ENCODE data around the gene HACD2.
A peak's percentile ranks its signal among the peaks of the same experiment; 100 is the strongest.

HACD2 gene

DNA sequence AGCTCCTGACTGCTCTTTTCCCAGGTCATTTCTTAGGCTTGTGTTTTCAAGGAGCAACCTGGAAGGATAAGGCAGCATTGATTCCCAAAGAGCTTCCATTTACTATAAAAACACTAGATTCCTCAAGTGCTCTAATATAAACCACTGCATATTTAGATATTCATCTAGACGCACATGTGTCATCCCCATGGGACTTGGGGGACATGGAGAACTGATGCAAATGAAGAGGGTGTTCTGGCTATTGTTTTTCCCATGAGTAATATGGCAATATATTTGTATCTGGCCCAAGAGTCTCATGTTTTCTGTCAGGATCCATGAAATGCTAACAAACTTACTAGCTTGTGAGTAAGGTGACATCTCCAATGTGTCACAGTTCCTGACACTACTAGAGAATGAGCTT is 31.3 kb downstream of the HACD2 start:
- Histone ChIP-seq H3K4me1 (peaks cover 5% of the 10 kb centered on the region; the same call in 1 of the 2 replicates), H3K4me2 (0 out of 2 replicates have a peak overlapping the region, but pooled peaks have one; percentile 1), H3K27me3 (no peaks in the 10 kb centered on the region), H3K9ac (no peak overlapping the region), H3K27ac (no peak overlapping the region), H4K20me1 (no peaks in the 10 kb centered on the region; the same call in 1 of the 2 replicates), H3K4me3 (no peak overlapping the region), H3K9me3 (peaks cover 20% of the 10 kb centered on the region; the same call in 1 of the 2 replicates), H3K36me3 (peaks cover 35% of the 10 kb centered on the region)
- no peak for TF ChIP-seq Cebpa-rat (IDR thresholded peaks at IDR 0.05)

DNA sequence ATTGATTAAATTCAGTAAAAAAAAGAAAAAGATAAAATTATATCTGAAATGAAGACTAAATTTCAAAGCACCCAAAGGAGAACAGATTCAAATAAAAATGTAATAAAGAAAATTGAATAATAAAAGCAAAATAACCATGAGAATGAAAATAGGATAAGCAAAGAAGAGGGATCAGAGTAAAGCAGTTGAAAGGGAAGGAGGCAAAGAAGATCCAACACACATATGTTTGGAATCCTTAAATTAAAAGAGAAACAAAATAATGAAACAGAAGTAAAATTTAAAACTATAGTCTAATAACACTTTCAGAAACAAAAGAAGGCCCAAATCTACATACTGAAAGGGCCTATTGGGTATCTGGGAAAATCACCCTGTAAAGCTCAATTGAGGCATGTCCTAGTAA is 32.1 kb downstream of the HACD2 start:
- no peak for TF ChIP-seq Cebpa-rat (IDR thresholded peaks at IDR 0.05)
- H3K4me3 ChIP-seq = no peak overlapping the region
- no peaks in the 10 kb centered on the region for H3K27me3 ChIP-seq
- no peak overlapping the region for H3K27ac ChIP-seq
- no peak overlapping the region for H3K9ac ChIP-seq
- peaks cover 20% of the 10 kb centered on the region; the same call in 1 of the 2 replicates for H3K9me3 ChIP-seq
- no peak overlapping the region for H3K4me2 ChIP-seq
- H3K36me3 ChIP-seq = peaks cover 35% of the 10 kb centered on the region
- no peaks in the 10 kb centered on the region for H4K20me1 ChIP-seq
- H3K4me1 ChIP-seq = peaks cover 5% of the 10 kb centered on the region; the same call in 1 of the 2 replicates

DNA sequence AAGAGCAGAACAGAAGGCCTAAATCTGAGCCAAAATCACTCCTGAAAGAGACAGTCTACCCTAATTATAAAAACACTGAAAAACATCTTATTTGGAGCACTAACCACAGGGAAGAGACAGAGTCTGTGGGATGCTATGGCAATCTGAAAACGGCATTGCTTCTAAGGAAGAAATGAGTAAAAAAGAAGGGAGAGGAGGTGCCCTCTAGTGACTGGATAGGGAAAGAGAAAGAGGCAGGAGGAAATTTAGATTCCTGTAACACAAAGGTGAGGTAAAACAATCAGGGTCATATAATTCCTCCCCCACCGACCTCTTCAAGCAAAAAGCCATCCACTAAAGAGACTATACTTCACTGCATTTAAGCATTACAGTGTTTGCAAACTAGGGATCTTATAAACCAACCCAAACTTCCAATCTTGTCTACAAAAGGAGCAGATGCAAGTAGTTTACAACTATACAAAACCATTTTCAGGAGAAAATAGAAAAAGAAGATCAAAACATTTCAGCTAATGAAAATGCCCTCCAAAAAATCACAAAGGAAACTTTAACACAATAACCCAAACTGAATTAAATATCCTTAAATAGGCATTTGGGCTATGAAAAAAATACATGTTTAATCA is 32.6 kb downstream of the HACD2 start:
- no peak overlapping the region for H3K4me2 ChIP-seq
- no peak overlapping the region for H3K9ac ChIP-seq
- no peak for TF ChIP-seq Cebpa-rat (IDR thresholded peaks at IDR 0.05)
- H3K9me3 ChIP-seq = peaks cover 20% of the 10 kb centered on the region; the same call in 1 of the 2 replicates
- peaks cover 35% of the 10 kb centered on the region for H3K36me3 ChIP-seq
- H3K27me3 ChIP-seq = no peaks in the 10 kb centered on the region
- no peak overlapping the region for H3K4me3 ChIP-seq
- no peaks in the 10 kb centered on the region for H4K20me1 ChIP-seq
- no peak overlapping the region for H3K27ac ChIP-seq
- peaks cover 5% of the 10 kb centered on the region; the same call in 1 of the 2 replicates for H3K4me1 ChIP-seq

DNA sequence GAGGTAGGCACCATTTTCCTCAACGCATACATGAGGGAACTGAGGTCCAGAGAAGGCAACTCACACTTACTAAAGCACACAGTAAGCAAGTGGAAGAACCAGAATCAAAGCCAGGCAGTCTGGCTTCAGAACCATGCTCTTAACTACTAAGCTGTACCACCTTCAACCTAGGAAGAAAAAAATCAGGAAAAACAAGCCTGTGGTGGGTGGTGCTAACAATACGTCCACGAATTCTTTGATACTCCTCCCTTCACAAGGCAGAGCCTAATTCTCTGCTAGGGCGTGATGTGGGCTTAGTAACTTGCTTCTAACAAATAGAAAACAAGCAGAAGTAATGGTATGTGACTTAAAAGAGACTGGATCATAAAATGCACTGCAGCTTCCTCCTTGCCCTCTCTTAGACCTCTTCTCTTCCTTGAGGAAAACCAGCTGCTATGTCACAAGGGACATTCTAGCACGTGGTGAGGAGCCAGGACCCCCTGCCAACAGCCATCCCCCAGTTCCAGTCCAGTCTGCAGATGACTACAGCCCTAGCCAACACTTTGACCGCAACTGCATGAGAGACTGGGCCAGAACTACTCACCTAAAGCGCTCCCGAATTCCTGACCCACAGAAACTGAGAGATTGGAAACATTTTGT is 36.9 kb downstream of the HACD2 start:
- H3K4me3 ChIP-seq = no peak overlapping the region
- no peaks in the 10 kb centered on the region for H3K27me3 ChIP-seq
- H3K4me1 ChIP-seq = no peaks in the 10 kb centered on the region
- no peak for TF ChIP-seq Cebpa-rat (IDR thresholded peaks at IDR 0.05)
- H3K9me3 ChIP-seq = 0 out of 2 replicates have a peak, but pooled peaks cover 2% of the 10 kb centered on the region
- no peaks in the 10 kb centered on the region for H4K20me1 ChIP-seq
- H3K9ac ChIP-seq = no peak overlapping the region
- no peak overlapping the region for H3K4me2 ChIP-seq
- H3K36me3 ChIP-seq = peaks cover 22% of the 10 kb centered on the region
- no peak overlapping the region for H3K27ac ChIP-seq

DNA sequence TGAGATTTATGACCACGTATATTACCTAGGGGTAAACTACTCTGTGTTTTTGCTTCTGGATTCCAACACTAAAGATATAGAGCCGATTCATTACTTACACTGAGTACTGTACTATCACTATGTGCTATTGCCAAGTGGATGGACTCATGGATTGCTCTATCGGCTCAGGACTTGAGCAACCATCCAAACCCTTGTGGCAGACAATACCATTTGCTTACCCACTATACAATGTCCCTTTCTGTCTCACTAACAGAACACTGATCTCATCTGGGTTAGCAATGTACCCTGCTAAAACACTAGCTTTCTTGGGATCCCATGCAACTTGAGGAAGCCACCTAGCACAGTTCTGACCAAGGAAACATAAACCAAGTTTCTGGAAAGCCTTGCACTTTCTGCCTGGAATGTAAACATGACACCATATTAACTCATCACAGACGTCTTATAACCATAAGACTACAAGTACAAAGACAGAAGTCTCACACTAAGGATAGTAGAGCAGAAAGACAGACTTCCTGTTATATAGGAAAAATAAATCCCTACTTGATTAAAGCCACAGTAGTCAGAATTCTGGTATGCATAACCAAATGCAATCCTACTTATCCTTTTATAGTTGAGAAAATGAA is 38.6 kb downstream of the HACD2 start:
- H3K9me3 ChIP-seq = no peaks in the 10 kb centered on the region
- H3K4me1 ChIP-seq = no peaks in the 10 kb centered on the region
- H3K27ac ChIP-seq = no peak overlapping the region
- no peak for TF ChIP-seq Cebpa-rat (IDR thresholded peaks at IDR 0.05)
- H3K36me3 ChIP-seq = peaks cover 22% of the 10 kb centered on the region
- H3K4me2 ChIP-seq = no peak overlapping the region
- no peaks in the 10 kb centered on the region for H4K20me1 ChIP-seq
- H3K27me3 ChIP-seq = no peaks in the 10 kb centered on the region
- no peak overlapping the region for H3K4me3 ChIP-seq
- no peak overlapping the region for H3K9ac ChIP-seq

DNA sequence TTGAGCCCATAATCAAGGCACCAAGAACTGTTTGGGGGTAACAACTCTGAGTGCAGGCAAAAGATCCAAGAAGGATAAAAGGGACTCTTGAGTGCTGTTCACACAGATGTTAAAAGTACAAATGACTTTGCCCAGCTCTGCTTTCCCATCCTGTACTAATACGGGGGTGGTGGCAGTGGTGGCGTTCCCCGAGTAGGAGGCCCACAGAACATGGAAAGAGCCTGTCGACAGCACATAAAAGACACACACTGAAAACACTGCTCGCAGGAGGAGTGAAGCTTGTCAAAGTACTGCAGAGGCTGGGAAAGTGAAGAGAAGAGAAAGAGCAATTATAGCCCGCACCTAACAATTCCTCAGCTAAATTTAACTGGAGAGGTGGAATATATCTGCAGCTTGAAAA is 40.9 kb downstream of the HACD2 start:
- no peaks in the 10 kb centered on the region for H3K9me3 ChIP-seq
- H3K4me1 ChIP-seq = no peaks in the 10 kb centered on the region
- H4K20me1 ChIP-seq = no peaks in the 10 kb centered on the region

DNA sequence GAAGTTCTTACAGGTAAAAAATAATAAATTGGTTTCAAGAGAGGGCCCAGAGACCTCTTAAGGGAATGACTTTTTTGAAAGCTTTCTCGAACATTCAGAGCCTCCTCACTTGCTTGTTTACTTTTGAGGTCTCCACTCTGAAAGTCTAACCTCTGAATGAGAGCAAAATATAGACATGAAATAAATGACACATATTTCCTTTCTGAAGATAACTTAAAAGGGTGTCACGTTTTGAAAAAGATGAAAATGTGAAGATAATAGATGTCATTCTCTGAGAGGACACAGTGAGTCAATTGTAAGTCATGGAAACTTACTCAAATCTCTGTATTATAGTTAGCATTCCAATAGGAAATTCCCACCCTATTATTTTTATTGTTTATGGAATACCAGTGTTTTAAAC is 44.6 kb downstream of the HACD2 start:
- Histone ChIP-seq H3K27ac (no peak overlapping the region), H3K27me3 (no peaks in the 10 kb centered on the region), H3K9me3 (no peaks in the 10 kb centered on the region), H3K4me1 (no peaks in the 10 kb centered on the region), H3K36me3 (no peaks in the 10 kb centered on the region), H3K4me3 (no peak overlapping the region), H3K9ac (no peak overlapping the region), H3K4me2 (no peak overlapping the region), H4K20me1 (no peaks in the 10 kb centered on the region)
- no peak for TF ChIP-seq Cebpa-rat (IDR thresholded peaks at IDR 0.05)

More for the DNA sequence above, 40.9 kb downstream of the HACD2 start:
- no peaks in the 10 kb centered on the region; the same call in 1 of the 2 replicates for H3K36me3 ChIP-seq
- H3K9ac ChIP-seq = no peak overlapping the region
- H3K27me3 ChIP-seq = no peaks in the 10 kb centered on the region
- TF ChIP-seq Cebpa-rat (IDR thresholded peaks at IDR 0.05) = no peak
- H3K4me3 ChIP-seq = no peak overlapping the region
- no peak overlapping the region for H3K4me2 ChIP-seq
- H3K27ac ChIP-seq = no peak overlapping the region

DNA sequence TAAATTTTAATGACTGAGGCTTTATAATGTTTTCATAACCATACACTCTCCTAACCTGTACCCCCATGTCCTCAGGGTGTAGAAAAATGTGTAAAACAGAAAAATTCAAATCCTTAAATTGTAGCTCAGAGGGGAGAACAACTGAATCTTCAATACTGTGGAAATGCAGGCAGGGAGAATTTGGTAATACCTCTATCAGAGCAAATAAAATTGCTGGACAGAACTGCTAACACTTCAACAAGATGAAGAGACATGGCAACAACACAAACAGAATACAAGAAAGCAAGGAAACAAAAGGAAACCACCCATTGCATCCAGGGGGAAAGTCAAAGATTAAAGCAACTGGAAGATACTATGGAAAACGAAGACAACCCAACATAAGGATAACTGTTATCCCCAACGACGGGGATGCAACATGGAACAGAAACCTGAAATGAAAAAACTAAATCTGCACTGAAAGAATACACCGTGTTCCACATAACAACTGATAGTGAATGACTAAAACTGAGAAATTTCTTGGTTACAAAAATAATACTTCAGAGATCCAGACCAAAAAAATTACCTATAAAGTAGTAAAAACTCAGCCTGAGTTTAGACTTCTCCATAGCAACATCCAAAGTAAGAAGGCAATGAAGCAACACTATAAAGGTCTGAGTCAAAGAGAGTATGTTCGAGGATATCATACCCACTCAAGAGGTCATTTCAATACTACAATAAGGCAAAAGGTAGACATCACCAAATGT is 48.5 kb downstream of the HACD2 start:
- Histone ChIP-seq H3K36me3 (no peaks in the 10 kb centered on the region), H3K9ac (no peak overlapping the region), H3K4me2 (no peak overlapping the region), H3K9me3 (no peaks in the 10 kb centered on the region), H3K4me1 (no peaks in the 10 kb centered on the region), H3K4me3 (no peak overlapping the region), H4K20me1 (no peaks in the 10 kb centered on the region), H3K27me3 (no peaks in the 10 kb centered on the region), H3K27ac (no peak overlapping the region)
- no peak for TF ChIP-seq Cebpa-rat (IDR thresholded peaks at IDR 0.05)

DNA sequence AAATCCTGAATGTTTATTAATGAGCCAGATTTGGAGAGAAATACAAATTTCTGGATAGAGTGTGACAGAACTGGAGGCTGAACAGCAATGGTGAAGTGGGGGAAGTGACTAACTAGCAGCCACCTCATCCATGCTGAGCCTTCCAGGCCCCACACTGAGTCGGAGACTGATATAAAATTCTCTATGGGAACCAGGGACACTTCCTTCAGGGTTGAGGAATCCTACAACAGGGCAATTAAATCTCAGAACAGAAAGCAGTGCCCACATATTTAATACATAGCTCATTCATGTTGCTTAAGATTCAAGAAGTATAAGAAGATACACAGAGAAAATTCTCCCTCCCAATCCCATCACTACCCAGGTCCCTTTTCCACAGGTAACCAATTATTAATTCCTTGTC is 49.3 kb downstream of the HACD2 start:
- Histone ChIP-seq H3K27ac (no peak overlapping the region), H4K20me1 (no peaks in the 10 kb centered on the region), H3K4me3 (no peak overlapping the region), H3K4me2 (no peak overlapping the region), H3K4me1 (no peaks in the 10 kb centered on the region), H3K9ac (no peak overlapping the region), H3K9me3 (no peaks in the 10 kb centered on the region), H3K36me3 (no peaks in the 10 kb centered on the region), H3K27me3 (no peaks in the 10 kb centered on the region)
- TF ChIP-seq Cebpa-rat (IDR thresholded peaks at IDR 0.05) = no peak

All from BLaER1 (cell line).